Measurements from ENCODE around the gene AUTS2. TPM values are rescaled to one million over a fixed set of nuclear protein-coding genes. Genes with fewer than 3 reads are reported as not detected.

Gene AUTS2
- total and polyA plus RNA-seq, 2 of the 8 experiments (the other 6 are each of a cell fraction or from before 2014, with no cell fraction given), result 25.9 to 101 TPM

GRCh38 chr7:70571403-70571934 is 973.2 kb downstream of the AUTS2 start:
- FAIRE-seq, result no peak

More at GRCh38 chr7:70571403-70571934, 973.2 kb downstream of the AUTS2 start:
- Histone ChIP-seq H3K79me1 (ENCODE audit: low read depth, low read length) (no peaks in the 10 kb centered on the region), H2BK15ac (ENCODE audit: low read length) (no peak overlapping the region), H2BK120ac (replicated peaks; ENCODE audit: low read depth, low read length) (no peak overlapping the region), H3K36me3 (ENCODE audit: control insufficient read depth in 2 of 4, insufficient read depth in 4 of 4, low read length in 3 of 4) (no peaks in the 10 kb centered on the region), H3K23me2 (ENCODE audit: low read depth, low read length) (no peaks in the 10 kb centered on the region), H2BK12ac (ENCODE audit: low read depth, low read length) (no peak overlapping the region), H3K14ac (ENCODE audit: insufficient read length) (no peak overlapping the region), H3K56ac (replicated peaks; ENCODE audit: insufficient read length, low read depth, low read length) (no peak overlapping the region), H3K79me2 (ENCODE audit: control insufficient read depth in 1 of 2, insufficient read depth in 2 of 2, low read length in 2 of 2) (no peaks in the 10 kb centered on the region), H3K27ac (ENCODE audit: low read depth, low read length) (no peak overlapping the region), H3K18ac (ENCODE audit: extremely low read depth, low read length) (no peak overlapping the region), H4K5ac (ENCODE audit: insufficient read length, low read depth, low read length) (no peak overlapping the region), H3K9ac (replicated peaks in 1 of 4; ENCODE audit: extremely low read depth in 1 of 4, low read depth in 3 of 4, low read length in 3 of 4) (no peak overlapping the region), H3K4me2 (ENCODE audit: insufficient read depth in 1 of 2, low read depth in 2 of 2, low read length in 2 of 2) (no peak overlapping the region), H2AFZ (ENCODE audit: low read length) (no peak overlapping the region), H3K4me3 (ENCODE audit: extremely low read depth in 1 of 4, insufficient read depth in 2 of 4, low read depth in 3 of 4, low read length in 4 of 4) (no peak overlapping the region), H3K4ac (replicated peaks; ENCODE audit: insufficient read length, low read depth, low read length) (no peak overlapping the region), H3K9me3 (ENCODE audit: insufficient read depth in 2 of 2, low read depth in 1 of 2, low read length in 1 of 2) (no peaks in the 10 kb centered on the region), H4K8ac (ENCODE audit: extremely low read depth, insufficient read depth, low read length) (no peak overlapping the region; the same call in 1 of the 2 replicates), H3K27me3 (replicated peaks in 1 of 4; ENCODE audit: control insufficient read depth in 3 of 4, extremely low read depth in 1 of 4, insufficient read depth in 3 of 4, low read length in 3 of 4) (no peaks in the 10 kb centered on the region), H3K4me1 (replicated peaks in 1 of 4; ENCODE audit: control insufficient read depth in 3 of 4, insufficient read depth in 4 of 4, low read length in 3 of 4) (peaks cover 0 to 3% (median 0%) of the 10 kb centered on the region in 4 experiments; a peak in 1 of 7 replicates), H2AK5ac (ENCODE audit: low read depth, low read length) (no peak overlapping the region), H4K20me1 (replicated peaks in 1 of 2; ENCODE audit: control insufficient read depth in 1 of 2, insufficient read depth in 2 of 2, low read length in 2 of 2) (no peaks in the 10 kb centered on the region), H2BK5ac (ENCODE audit: low read depth, low read length) (no peak overlapping the region), H2BK20ac (ENCODE audit: low read length) (no peak overlapping the region), H4K91ac (replicated peaks; ENCODE audit: insufficient read length, low read length) (no peak overlapping the region), H3K23ac (ENCODE audit: insufficient read length) (no peak overlapping the region)
- CTCF ChIA-PET (ENCODE audit: partially characterized antibody), result interaction anchor here (2.3 kb wide), 1 partner anchor 12 kb away, joined by 13 read pairs; no protein-coding TSS in a partner anchor
- DNase-seq (ENCODE audit: low read depth in 1 of 2, low spot score in 2 of 2), result no peak
- 88% methylated on average over 5 of the region's 5 CpGs; no CpG with 5 or more reads in 1 of the 2 experiments for WGBS, 2 experiments (ENCODE audit: extremely low coverage in 1 of 2, insufficient coverage in 1 of 2, insufficient read length in 1 of 2, insufficient replicate concordance in 2 of 2, low coverage in 1 of 2, low lambda C conversion rate in 2 of 2, missing lambda C conversion rate in 1 of 2)
- TF ChIP-seq EGR1 (IDR thresholded peaks at IDR 0.05; ENCODE audit: borderline replicate concordance, low read depth, low read length) (no peak), ATF3 (IDR thresholded peaks at IDR 0.05; ENCODE audit: insufficient read depth, low read depth, low read length) (no peak), MAFK (IDR thresholded peaks at IDR 0.05; ENCODE audit: low read depth, low read length) (no peak), EP300 (IDR thresholded peaks at IDR 0.05; ENCODE audit: borderline replicate concordance in 1 of 2, low read depth in 2 of 2, low read length in 2 of 2) (no peak)
- POLR2A ChIA-PET (ENCODE audit: partially characterized antibody), result interaction anchor here (2.0 kb wide), 1 partner anchor 26 kb away, joined by 5 read pairs; no protein-coding TSS in a partner anchor
